ENCODE results near the gene SNAP23.
A peak's percentile ranks its signal among the peaks of the same experiment; 100 is the strongest.

The SNAP23 gene

GRCh38 chr15:42495361-42496212 lies at the start of gene SNAP23:
SNAP23 (plus strand) TSS chr15:42495634; CDS start chr15:42511847, 16,213 bp downstream.
- peak; percentile 83 for DNase-seq (ENCODE audit: low spot score)

DNA sequence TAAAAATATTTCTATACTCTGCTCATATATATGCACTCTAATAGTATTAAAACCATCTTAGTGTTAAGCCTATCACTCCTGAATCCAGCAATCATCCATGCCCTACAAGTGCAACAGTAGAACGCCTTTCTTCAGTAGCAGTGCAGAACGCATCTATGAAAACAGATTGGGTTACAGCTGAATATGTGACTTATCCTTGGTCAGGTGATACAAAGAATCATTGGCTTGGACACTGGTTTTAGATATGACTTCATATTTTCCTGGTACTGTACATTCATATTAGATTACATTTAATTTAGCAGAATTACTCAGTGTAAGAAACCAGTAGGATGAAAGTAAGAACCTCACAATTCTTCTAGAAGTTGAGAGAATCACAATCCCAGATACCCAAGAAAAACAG lies 47.8 kb upstream of the SNAP23 start:
- no peak for DNase-seq (ENCODE audit: low spot score)

DNA sequence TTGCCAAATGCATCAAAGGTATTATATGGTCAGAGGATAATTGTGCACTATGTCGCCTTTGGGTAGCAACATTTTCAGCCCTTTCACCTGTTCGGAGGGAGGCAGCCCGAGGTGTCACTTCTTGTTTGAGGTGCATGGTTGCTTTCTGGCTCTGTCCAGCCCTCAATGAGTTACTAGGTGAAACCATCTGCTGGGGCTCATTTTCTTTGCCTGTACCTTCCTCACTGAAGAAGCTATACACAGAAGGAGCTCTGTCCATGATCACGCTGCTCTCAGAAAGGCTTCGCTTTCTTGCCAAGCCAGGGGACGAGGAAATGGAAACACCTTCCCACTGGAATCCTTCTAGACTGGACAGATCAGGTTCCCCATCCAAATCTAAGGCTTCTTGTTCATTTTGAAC lies 47.2 kb upstream of the SNAP23 start:
- DNase-seq (ENCODE audit: low spot score) = no peak

GRCh38 chr15:42449770-42450424 lies 45.5 kb upstream of the SNAP23 start:
- no peak for DNase-seq (ENCODE audit: low spot score)

DNA sequence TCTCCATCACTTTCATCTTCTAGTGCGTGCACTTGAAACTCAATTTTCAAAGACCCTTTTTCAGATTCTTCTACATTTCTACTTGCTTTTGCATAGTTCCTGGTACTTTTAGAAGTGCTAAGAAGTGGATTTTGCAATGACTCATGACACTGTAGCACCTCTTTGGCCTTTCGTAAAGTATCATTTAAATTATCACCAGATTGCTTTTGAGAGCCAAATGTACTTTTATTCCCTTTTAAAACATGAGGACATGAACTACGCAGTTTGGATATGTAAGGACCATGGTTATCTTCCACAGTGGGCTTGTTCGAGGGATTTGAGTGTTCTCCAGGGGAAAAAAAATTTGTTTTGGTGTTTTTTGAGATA lies 45.0 kb upstream of the SNAP23 start:
- DNase-seq (ENCODE audit: low spot score) = no peak

- DNase-seq (ENCODE audit: low spot score) = no peak
These were observed 41.6 kb upstream of the SNAP23 start for GRCh38 chr15:42453826-42454225.

DNA sequence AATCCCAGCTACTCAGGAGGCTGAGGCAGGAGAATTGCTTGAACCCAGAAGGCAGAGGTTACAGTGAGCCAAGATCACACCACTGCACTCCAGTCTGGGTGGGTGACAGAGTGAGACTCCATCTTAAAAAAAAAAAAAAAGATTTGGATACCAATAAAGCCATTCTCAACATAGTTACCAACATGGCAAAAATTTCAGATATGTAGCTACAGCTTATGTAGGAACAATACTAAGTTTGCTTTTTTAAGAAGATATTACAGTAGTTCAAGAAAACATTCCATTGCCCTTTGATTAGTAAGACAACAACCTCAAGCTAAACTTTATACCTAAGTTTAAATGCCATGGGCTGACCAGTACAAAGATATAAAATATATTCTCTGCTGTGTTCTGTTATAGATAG lies 38.9 kb upstream of the SNAP23 start:
- no peak for DNase-seq (ENCODE audit: low spot score)

DNA sequence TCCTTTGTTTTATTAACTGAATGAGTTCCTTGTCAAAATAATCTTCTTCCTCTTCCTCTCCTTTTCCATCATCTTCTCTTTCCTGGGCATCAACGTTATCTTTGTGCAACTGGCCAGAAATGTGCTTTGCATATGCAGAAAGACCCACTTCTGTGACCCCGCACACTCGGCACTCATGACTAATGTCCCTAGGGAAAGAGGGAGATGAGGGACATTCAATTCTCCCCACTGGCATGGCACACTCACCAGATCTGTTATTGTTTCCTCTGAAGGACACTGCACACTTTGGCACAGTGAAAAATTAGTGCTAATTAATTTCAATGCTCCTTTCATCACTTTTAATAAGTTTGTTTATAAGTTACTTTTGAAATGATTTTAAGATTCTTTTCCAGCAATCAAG lies 38.5 kb upstream of the SNAP23 start:
- DNase-seq (ENCODE audit: low spot score) = no peak

GRCh38 chr15:42457445-42458442 lies 37.7 kb upstream of the SNAP23 start:
- no peak for DNase-seq (ENCODE audit: low spot score)

GRCh38 chr15:42461261-42461660 lies 34.2 kb upstream of the SNAP23 start:
- no peak for DNase-seq (ENCODE audit: low spot score)

DNA sequence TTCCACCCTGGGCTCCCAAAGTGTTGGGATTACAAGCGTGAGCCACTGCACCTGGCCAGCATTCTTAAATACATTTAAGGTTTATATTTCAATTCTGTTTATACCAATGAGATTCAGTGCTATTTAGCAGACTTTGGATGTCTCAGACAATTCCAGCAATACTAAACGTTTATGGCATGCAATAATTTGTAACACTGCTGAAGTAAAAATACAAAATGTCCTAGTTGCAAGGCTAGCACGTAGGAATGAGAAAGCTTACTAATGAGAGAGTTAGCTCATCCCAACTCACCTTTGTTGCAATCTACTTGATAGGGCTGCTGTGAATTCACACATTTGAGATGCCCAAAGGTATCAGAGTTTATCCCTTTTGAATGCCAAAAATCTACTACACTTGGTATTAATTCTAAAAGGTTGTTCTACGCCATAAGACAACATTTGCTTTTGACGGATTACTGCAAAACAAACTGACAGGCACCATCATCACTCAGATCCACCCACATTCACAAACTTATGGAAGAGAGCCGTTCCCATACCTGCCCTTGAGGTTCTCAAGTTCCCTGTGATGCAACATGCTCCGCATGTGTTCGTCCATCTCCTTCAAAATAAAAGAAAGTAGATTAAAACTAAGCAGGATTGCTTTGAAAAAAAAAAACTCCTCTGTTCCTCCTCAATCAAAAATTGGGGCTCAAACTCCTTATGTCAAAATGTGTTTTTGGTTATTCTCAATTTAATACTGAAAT lies 29.7 kb upstream of the SNAP23 start:
- no peak for DNase-seq (ENCODE audit: low spot score)

GRCh38 chr15:42471002-42471401 lies 24.4 kb upstream of the SNAP23 start:
- no peak for DNase-seq (ENCODE audit: low spot score)

- DNase-seq (ENCODE audit: low spot score) = no peak
These were observed 20.6 kb upstream of the SNAP23 start for GRCh38 chr15:42474827-42475226.

GRCh38 chr15:42482701-42483100 lies 12.7 kb upstream of the SNAP23 start:
- no peak for DNase-seq (ENCODE audit: low spot score)

DNA sequence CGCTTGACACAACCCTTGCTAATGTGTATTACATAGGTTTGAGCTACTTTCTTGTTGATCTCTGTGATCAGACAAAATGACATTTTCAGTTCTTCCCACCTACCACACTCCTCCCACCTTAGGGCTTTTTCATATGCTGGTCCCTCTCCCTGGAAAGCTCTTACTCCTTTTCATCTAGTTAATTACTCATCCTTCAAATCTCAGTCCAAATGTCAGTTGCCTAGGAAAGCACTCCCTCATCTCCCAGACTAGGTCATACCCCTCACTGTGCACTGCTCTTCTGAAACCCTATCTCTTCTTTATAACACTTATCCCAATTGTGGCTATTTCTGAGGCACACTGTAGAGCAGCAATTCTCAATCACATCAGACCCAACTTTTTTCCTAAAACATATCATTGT lies 11.8 kb upstream of the SNAP23 start:
- no peak for DNase-seq (ENCODE audit: low spot score)

DNA sequence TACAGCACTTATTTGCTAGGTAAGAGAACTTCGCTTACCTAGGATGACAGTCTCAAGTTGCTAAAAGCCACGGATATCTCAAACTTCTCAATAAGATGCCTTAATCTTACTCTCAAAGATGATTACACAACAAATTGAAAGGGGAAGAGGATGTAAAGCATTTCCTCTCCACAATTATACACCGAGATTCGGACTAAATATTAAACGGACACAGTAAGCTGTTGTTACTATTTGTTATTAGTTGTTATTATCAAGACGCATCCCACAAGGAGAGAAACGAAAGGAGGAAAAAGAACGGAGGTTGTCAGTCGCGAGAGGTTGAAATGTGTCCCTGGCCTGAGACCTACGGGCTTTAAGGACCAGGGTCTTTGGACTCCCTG lies 5.2 kb upstream of the SNAP23 start:
- DNase-seq (ENCODE audit: low spot score) = no peak

DNA sequence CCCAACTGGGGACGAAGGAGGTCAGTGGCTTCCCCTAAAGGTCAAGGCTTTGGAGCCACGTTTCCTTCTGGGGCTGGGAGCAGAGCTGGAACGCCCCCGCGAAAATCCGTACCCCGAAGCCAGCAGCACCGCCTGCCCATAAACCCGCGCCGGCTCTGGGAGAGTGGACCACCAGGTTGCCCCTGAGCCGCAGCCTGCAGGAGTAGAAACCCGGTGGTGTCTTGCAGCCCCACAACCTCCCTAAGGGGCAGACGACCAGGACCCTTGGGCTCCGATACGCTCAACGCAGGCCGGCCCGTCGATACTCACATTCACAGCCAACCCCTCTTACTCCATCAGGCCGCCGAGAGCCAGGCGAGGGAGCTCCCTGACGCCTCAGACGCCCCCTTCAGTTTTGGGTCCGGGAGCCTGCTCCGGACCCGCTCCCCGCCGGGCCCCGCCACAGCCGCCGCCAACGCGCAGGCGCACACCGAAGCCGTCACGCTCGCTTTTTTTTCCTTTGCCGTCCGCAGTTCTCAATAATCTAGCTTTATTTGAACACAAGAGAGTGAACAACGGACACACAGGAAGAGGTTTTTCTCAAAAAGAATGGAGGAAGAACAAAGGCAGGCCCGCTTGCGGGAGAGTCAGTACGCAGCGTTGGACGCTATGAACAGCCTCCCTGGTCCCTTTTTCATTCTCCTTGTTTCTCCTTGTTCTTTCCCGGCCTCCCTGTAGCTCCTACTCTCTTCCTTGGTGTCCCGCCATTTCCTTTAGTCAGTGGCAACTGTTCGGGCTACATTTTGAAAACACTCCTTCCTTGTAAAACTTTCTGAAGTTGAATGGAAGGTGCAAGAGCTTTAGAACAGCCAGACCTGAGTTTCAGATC lies 4.5 kb upstream of the SNAP23 start, which contains the start of gene ZNF106:
Gene ZNF106, minus strand, starts transcription at position 471 of the 868 bp plus-strand sequence. CDS start 18,852 bp downstream, outside the sequence.
- DNase-seq (ENCODE audit: low spot score) = peak; percentile 90

DNA sequence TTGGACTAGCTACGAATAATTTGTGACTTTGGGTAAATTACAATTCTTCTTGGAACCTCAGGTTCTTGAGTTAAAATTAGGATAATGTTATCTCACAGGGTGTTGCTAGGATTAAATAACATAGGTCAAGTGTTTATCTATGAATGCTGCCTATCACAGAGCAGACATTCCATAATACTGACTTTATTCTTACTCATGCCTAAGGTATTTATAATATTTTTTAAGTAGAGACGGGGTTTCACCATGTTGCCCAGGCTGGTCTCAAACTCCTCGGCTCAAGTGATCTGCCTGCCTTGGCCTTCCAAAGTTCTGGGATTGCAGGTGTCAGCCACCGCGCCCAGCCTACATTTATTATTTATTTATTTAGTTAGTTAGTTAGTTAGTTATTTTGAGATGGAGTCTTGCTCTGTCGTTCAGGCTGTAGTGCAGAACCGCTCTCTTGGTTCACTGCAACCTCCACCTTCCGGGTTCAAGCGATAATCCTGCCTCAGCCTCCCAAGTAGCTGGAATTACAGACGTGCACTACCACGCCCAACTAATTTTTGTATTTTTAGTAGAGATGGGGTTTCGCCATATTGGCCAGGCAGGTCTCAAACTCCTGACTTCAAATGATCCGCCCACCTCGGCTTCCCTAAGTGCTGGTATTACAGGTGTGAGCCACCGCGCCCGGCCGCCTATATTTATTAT lies 3.8 kb upstream of the SNAP23 start:
- DNase-seq (ENCODE audit: low spot score) = no peak

DNA sequence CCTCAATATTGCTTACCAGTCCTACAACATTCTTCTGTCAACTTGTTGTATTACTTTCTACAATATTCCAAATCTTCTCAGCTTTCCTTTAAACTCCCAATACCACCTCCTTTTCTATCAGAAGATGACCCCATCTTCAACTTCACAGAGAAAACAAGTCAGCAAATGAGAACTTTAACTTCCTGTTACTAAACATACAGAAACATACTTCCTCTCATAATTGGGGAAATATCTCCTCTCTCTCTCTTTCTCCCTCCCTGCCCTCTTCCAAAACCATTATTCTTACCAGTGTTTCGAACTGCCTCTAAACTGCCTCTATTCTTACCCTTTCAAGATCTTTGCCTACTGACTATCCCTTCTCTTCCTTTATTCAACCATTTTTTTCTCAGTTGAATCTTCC lies 1.8 kb upstream of the SNAP23 start:
- no peak for DNase-seq (ENCODE audit: low spot score)

GRCh38 chr15:42494998-42495360 lies 455 bp upstream of the SNAP23 start:
- peak; percentile 19 for DNase-seq (ENCODE audit: low spot score)
